T-helper 1 cell treated with Interleukin-12 subunit alpha and Interleukin-12 subunit beta and Interleukin-4 antibody, amounts not matched to agents 30 ng/mL and 1 ng/mL, for 36 hours (primary cell): ENCODE measurements around the gene CHCHD3. TPM values are rescaled to one million over a fixed set of nuclear protein-coding genes. Genes with fewer than 3 reads are reported as not detected.

ENCODE experiments used
- intact Hi-C: fragments of 100-400 bp; cut with micrococcal nuclease; formaldehyde crosslinking; loops from one replicate; pipeline ENCODE4 v1.15.1; 2024
- total RNA-seq: library from RNA; stranded (reverse); gene quantifications from 2 replicates; pipeline ENCODE4 v1.2.3, GENCODE V29; 2022

Gene CHCHD3
- total RNA-seq, 1 donor from 2014 or later, result 52.8 TPM

GRCh38 chr7:132755538-132756483 is 326.1 kb downstream of the CHCHD3 start:
- intact Hi-C loops, result no loop called here

- intact Hi-C loops, result no loop called here
These were observed 329.5 kb downstream of the CHCHD3 start for GRCh38 chr7:132752431-132752830.

DNA sequence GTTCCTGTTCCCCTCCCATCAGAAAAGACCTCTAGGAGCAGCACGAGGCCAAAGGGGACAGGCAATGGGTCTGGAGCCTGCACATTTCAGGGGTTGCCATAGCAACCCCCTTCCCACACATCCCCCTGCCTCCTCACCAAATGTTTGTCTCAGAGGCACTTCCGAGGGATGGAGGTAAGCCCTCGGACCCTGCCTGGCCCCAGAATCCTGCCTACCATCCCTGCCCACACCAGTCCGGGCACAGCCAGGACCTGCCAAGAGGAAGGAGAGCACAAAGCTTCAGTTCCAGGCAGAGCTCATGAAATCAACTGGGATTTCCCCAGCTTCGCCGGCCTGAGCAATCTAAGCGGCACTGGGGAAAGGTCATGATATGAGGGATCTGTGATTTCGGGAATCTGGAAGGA is 330.6 kb downstream of the CHCHD3 start:
- intact Hi-C loops, result no loop called here

DNA sequence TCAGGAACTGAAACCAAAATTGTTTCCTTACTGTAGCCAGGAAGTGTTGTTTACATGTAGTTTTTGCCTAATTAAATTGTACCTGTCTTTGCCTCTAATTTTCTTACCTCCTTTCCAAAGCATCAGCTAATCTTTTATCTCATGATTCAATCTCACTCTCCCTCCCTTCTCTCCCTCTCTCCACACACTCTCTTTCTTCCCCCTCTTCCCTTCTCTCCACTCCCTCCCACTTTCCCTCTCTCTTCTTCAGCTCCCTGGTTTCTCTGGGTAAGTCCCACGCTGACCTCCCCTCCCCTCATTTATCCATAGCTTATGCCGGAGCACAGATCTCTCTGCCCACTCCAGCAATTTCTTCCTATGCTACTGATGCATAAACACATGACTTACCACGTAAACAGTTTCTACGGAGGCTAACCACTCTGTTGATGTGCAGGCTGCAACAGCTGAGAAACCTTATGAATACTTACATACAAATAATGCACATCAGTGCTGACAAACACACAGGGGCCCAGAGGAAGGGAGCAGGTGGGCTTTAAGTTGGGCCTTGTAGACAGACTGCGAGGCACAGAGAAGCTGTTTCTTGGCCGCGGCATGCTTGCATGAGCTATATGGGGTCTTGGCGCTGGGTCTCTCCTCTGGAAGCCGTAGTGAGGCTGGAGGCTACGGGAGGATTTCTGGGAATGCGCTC is 331.2 kb downstream of the CHCHD3 start:
- intact Hi-C loops, result no loop called here

- intact Hi-C loops, result no loop called here
These were observed 331.8 kb downstream of the CHCHD3 start for GRCh38 chr7:132750096-132750495.

- intact Hi-C loops, result loop anchor here (10.0 kb wide), 1 partner anchor 431 kb away; no protein-coding TSS in a partner anchor
These were observed 336.4 kb downstream of the CHCHD3 start for GRCh38 chr7:132745510-132745909.

- intact Hi-C loops, result loop anchor here (10.0 kb wide), 1 partner anchor 429 kb away; no protein-coding TSS in a partner anchor
These were observed 337.9 kb downstream of the CHCHD3 start for GRCh38 chr7:132743974-132744373.

DNA sequence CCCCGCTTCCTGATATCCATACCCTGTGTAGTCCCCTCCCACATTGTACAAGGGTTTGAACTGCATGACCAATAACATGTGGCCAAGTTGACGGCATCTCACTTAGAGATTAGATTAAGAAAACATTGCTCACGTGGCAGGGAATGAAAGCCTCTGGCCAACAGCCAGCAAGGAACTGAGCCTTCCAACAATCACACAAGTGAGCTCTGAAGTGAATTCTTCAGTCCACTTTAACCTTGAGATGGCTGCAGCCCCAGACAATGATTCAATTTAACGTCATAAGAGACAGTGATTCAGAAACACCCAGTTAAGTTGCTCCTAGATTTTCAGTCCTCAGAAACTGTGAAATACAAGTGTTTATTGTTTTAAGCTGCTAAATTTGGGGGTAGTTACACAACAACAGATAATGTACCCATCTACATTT is 339.7 kb downstream of the CHCHD3 start:
- intact Hi-C loops, result loop anchor here (10.0 kb wide), 1 partner anchor 427 kb away; no protein-coding TSS in a partner anchor

DNA sequence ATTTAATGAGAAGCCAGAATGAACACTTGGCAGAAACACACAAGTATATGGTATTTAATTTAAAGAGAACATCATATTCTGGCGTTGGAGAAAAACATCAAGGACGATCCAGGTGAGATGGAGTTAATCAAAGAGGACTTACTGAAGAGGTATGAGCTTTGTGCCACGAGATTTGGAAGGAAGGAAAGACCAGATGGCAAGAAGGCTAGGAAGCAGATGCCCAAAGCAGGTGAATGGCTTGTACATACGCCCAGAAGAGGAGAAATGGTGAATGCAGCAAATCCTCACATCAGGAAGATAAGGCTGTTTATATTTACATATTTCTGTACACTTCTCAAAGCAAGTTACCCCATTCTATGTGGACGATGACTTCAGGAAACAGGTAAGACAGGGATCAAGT is 341.7 kb downstream of the CHCHD3 start:
- intact Hi-C loops, result loop anchor here (10.0 kb wide), 1 partner anchor 425 kb away; no protein-coding TSS in a partner anchor

DNA sequence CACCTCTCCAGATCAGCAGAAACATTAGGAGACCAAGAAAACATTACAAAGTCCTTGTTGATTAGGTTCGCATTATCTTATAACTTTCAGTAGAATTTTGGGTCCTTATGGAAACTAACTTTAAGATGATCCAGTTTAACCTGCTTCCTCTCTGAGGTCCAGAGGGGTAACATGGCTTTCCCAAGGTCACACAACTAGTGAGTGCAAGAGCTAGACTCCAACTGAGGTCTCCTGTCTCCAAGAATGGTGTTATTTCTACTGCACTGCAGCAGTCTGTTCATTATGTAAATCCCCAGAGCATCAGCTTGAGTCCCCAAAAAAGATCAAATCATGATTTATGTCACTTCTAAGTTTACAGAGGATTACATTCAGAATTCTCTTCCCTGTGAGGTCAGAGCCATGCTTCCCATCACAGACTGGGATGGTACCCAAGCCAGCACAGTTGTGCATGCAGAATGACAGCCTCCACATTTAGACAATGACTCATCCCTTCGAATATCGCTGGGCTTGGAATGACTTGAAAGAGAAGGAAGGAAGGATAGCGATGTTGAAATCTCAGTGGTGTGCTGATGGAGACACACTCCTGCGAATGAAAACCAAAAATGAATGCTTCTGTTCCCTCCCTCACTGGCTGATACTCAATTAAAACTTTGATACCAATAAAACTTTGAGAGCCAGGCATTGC is 342.5 kb downstream of the CHCHD3 start:
- intact Hi-C loops, result no loop called here

DNA sequence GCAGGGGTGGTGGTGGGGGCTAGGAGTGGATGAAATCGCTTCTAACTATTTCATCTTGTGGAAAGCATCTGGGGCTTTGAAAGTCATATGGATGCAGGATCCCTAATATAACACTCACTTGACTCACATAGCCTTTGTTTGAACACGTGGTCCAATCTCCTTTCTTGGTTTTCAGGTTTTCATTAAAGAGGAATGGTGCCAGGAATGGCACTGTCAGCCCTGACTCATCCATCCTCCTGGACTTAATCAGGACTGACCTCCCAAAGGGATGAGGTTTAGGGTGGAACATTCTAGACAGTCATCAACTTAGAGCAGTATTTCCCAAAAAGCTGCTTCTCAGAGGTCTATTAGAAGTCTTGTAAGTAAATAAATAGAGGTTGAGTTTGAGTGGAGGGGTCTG is 343.6 kb downstream of the CHCHD3 start:
- intact Hi-C loops, result no loop called here

GRCh38 chr7:132735476-132735875 is 346.4 kb downstream of the CHCHD3 start:
- intact Hi-C loops, result no loop called here

Other genes with a start within 250 kb of the CHCHD3 start
- 79.2 and 79.6 TPM in 2 replicates for gene EXOC4, start 171.0 kb upstream of the CHCHD3 start, total RNA-seq